Stimulated activated CD8-positive, alpha-beta memory T cell treated with anti-CD3 and anti-CD28 coated beads, Interleukin-12 subunit alpha, Interleukin-12 subunit beta, amount 100 ng/mL, for 24 hours (primary cell): ENCODE data around the gene ANKRD13B.
"Not testable (repeated sequence)": the region's sequence is repeated elsewhere in the genome, so short reads cannot be mapped to it uniquely, and the experiment has no call there.

Source experiments
- DNase-seq: peaks from one replicate; pipeline ENCODE4 v3.0.0-alpha.2; 2020; ENCODE audit errors: extremely low read depth

Gene ANKRD13B

DNA sequence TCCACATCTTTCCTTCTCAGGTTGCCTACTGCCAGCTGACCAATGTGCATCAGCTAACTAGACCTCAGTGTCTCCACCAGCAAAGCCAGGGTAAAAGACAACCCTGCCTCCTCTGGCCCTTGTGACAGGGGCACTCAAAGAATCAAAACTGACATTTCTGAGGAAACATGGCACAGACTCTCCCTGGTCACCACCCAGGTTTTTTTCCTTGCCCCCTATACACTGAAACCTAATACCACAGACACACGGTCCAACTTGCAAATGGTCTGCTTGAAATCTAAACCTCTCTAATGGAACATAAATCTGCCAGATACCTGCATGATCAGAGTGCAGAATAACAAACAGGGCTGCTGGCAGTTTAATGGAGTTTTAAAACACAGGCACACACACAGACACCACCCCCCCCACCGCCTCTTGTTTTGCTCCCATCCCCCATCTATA lies 49.3 kb downstream of the ANKRD13B start:
- DNase-seq: no peak

DNA sequence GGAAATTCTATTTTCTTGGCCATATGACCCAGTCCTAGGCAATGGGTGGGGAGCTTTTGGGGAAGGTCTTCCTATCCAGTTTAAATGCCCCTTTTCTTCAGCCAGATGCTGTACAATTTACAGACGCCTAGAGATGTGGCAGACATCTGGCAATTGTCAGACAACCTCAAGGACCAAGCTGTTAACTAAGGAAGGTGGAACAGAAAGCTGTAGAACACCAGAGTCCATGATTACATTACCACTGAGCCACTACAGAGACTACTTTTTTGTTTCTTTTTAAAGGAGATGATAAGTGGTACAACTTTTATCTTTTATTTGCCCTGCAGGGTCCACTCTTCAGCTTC lies 50.9 kb downstream of the ANKRD13B start:
- DNase-seq: no peak

- DNase-seq: no peak
Measured at GRCh38 chr17:29645515-29646051, 52.7 kb downstream of the ANKRD13B start.

DNA sequence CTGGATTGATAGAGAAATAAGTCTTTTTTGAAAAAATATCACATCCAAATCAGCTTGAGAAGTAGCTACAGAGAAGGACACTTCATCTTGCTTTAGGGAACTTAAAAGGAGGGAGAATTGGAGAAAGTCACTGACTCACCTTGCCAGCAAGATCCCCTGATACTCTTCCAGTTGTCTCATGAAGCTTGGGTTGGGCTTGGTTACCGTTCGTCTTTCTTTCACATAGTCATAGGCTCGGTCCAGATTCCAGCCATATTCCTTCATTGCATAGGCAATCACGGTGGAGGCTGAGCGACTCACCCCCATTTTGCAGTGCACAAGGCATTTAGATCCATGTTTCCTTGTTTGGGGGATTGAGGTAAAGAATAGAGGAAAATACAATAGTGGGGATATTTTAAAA lies 55.1 kb downstream of the ANKRD13B start:
- no peak for DNase-seq

- no peak for DNase-seq
Measured at GRCh38 chr17:29649359-29649758, 56.4 kb downstream of the ANKRD13B start.

DNA sequence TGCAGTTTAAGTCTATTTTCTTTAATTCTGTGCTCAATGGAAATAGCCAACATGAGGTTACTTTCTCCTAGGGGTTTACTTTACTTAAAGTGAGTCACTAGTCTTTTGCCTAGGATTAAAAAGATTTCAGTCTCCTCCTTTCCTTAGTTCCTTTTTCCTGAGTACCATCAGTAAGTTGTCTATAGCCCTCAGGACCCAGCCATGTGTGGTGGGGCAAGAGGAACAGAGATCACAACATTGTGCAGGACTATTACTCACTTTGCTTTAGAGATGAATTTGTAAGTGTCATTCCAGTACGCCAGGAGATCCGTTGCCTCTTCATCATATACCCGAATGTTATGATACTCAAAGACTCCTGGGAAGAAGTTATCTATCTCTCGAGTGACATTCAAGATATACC lies 57.5 kb downstream of the ANKRD13B start:
- DNase-seq: no peak

GRCh38 chr17:29651913-29652312 lies 59.0 kb downstream of the ANKRD13B start:
- DNase-seq: not testable (repeated sequence)

- no peak for DNase-seq
Measured at GRCh38 chr17:29652976-29653375, 60.0 kb downstream of the ANKRD13B start.

- no peak for DNase-seq
Measured at GRCh38 chr17:29653995-29654714, 61.2 kb downstream of the ANKRD13B start.

DNA sequence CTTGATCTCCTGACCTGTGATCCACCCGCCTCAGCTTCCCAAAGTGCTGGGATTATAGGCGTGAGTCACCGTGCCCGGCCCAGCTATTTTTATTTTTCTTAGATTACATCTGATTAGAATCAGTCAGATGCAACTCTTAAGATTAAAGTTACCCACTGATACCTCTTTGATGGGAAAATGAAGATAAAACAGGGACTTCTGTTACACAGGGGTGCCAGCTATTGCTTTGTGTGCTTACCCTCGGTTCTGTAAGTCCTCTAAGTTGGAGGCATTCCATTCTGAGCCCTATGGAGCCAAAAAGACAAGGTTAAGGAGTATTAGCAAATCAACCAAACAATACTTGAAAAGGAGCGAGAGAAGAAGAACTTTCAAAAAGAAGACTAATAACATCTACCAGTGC lies 62.4 kb downstream of the ANKRD13B start:
- no peak for DNase-seq

- no peak for DNase-seq
Measured at GRCh38 chr17:29659155-29659554, 66.2 kb downstream of the ANKRD13B start.

GRCh38 chr17:29661213-29661612 lies 68.3 kb downstream of the ANKRD13B start:
- DNase-seq: no peak

GRCh38 chr17:29663155-29663554 lies 70.2 kb downstream of the ANKRD13B start:
- DNase-seq: no peak
